ENCODE results near the gene MOB3B.

The MOB3B gene

DNA sequence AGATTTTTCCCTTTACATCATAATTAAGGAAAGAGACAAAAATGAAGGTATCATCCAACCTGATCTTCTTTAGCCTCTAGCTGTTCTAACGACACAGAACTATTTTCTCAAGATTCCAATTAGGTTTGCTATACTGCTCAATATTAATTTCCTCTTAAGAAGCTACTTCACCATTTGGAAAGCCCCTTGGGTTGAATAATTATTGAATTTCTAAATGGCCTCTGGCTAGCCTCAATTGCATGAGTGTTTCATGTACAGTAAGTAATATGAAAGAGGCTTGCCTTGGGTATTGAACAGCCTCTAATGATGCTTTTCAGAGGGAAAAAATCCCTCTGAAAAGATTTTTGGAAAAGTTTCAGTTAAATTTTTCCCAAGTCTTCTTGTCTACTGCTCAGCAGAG lies 3.7 kb upstream of the MOB3B start:
- H3K27ac ChIP-seq: no peak overlapping the region
- no peak overlapping the region for H3K4me3 ChIP-seq (ENCODE audit: low read depth in 1 of 2, low read length in 1 of 2)
- H3K9me3 ChIP-seq: no peaks in the 10 kb centered on the region
- H3K36me3 ChIP-seq: peaks cover 15% of the 10 kb centered on the region
- H3K27me3 ChIP-seq: peaks cover 32% of the 10 kb centered on the region
- TF ChIP-seq, protein P1, sequence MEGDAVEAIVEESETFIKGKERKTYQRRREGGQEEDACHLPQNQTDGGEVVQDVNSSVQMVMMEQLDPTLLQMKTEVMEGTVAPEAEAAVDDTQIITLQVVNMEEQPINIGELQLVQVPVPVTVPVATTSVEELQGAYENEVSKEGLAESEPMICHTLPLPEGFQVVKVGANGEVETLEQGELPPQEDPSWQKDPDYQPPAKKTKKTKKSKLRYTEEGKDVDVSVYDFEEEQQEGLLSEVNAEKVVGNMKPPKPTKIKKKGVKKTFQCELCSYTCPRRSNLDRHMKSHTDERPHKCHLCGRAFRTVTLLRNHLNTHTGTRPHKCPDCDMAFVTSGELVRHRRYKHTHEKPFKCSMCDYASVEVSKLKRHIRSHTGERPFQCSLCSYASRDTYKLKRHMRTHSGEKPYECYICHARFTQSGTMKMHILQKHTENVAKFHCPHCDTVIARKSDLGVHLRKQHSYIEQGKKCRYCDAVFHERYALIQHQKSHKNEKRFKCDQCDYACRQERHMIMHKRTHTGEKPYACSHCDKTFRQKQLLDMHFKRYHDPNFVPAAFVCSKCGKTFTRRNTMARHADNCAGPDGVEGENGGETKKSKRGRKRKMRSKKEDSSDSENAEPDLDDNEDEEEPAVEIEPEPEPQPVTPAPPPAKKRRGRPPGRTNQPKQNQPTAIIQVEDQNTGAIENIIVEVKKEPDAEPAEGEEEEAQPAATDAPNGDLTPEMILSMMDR (IDR thresholded peaks at IDR 0.05): no peak
- peaks cover 12 to 19% of the 10 kb centered on the region in 2 experiments for H3K4me1 ChIP-seq (ENCODE audit: control insufficient read depth in 1 of 2, insufficient read depth in 1 of 2, low read depth in 1 of 2, low read length in 1 of 2)

- Histone ChIP-seq H3K27me3 (peaks cover 44% of the 10 kb centered on the region), H3K36me3 (peaks cover 15% of the 10 kb centered on the region), H3K4me3 (ENCODE audit: low read depth in 1 of 2, low read length in 1 of 2) (no peak overlapping the region), H3K4me1 (ENCODE audit: control insufficient read depth in 1 of 2, insufficient read depth in 1 of 2, low read depth in 1 of 2, low read length in 1 of 2) (peaks cover 16 to 22% of the 10 kb centered on the region in 2 experiments), H3K9me3 (no peaks in the 10 kb centered on the region), H3K27ac (no peak overlapping the region)
- TF ChIP-seq, protein P1 (IDR thresholded peaks at IDR 0.05): no peak
Observed at GRCh38 chr9:27532046-27532445, 2.4 kb upstream of the MOB3B start.

DNA sequence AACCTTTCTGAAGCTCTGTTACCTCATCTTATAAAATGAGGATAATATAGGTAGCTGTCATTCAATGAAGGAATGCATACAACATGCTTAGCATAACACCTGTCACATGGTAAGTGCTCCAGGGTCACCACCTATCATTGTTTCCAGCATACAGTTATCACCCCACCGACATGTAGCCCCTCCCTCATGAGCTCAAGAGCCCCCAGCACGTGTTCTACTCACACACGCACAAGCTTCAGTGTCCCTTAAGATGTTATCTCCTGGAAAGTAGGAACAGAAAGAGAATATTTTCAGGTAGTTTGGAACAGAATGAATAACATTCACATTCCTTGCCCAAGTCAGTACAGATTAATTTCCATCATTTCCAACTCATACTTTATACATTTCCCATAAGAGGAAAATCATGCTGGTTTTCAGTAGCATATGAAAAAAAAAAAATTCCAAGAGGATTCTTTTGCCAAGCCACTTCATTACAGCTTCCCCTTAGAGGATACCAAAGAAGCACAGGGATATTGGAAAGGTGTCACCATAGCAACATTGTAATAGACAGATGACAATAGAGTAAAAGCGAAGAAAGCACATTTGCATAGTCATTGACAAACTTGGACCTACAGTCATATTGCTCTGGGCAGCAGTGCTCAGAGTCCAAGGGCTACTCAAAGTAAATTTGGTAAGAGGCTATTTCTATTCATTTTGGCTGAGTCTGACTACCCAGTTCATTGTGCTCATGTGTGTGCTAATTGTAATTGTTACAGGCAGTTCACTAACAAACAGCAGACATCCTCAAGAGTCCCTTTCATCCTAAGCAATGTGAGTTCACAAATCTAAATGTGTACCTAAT lies 1.5 kb upstream of the MOB3B start:
- H3K27ac ChIP-seq: no peak overlapping the region
- H3K4me3 ChIP-seq (ENCODE audit: low read depth in 1 of 2, low read length in 1 of 2): no peak overlapping the region
- no peaks in the 10 kb centered on the region for H3K9me3 ChIP-seq
- peaks cover 15% of the 10 kb centered on the region for H3K36me3 ChIP-seq
- peaks cover 16 to 22% of the 10 kb centered on the region in 2 experiments for H3K4me1 ChIP-seq (ENCODE audit: control insufficient read depth in 1 of 2, insufficient read depth in 1 of 2, low read depth in 1 of 2, low read length in 1 of 2)
- peaks cover 54% of the 10 kb centered on the region for H3K27me3 ChIP-seq
- TF ChIP-seq, protein P1 (IDR thresholded peaks at IDR 0.05): no peak

DNA sequence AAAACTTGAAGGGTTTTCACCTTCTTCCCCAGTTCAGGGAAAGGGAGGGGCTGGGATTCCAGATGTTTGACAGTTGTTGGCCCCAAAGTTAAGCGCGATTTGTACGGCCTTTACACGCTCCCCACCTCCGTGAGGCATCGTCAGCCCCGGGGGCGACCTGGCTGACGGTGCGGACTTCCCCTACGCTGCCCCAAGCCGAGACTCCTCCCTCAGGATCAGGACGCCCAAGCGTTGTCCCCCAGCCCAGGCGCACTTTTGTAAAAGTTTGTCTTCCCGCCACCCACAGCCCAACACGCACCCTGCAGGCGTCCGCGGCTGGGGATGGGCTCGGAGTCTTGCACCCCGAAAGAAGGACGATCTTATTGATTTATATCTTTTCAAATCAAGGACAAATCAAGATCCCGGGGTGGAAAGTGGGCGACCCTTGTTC lies 713 bp downstream of the MOB3B start:
- no peaks in the 10 kb centered on the region for H3K9me3 ChIP-seq
- peaks cover 61% of the 10 kb centered on the region for H3K27me3 ChIP-seq
- H3K4me3 ChIP-seq (ENCODE audit: low read depth in 1 of 2, low read length in 1 of 2): peak overlapping the region; percentile 59 to 65
- H3K36me3 ChIP-seq: no peaks in the 10 kb centered on the region
- H3K27ac ChIP-seq: no peak overlapping the region
- H3K4me1 ChIP-seq (ENCODE audit: control insufficient read depth in 1 of 2, insufficient read depth in 1 of 2, low read depth in 1 of 2, low read length in 1 of 2): peaks cover 16 to 17% of the 10 kb centered on the region in 2 experiments
- TF ChIP-seq, protein P1 (IDR thresholded peaks at IDR 0.05): no peak

- Histone ChIP-seq H3K4me1 (ENCODE audit: control insufficient read depth in 1 of 2, insufficient read depth in 1 of 2, low read depth in 1 of 2, low read length in 1 of 2) (peaks cover 16 to 17% of the 10 kb centered on the region in 2 experiments), H3K27me3 (peaks cover 61% of the 10 kb centered on the region), H3K4me3 (ENCODE audit: low read depth in 1 of 2, low read length in 1 of 2) (peak overlapping the region; percentile 59 to 65), H3K9me3 (no peaks in the 10 kb centered on the region), H3K36me3 (no peaks in the 10 kb centered on the region), H3K27ac (no peak overlapping the region)
- TF ChIP-seq, protein P1 (IDR thresholded peaks at IDR 0.05): no peak
Observed at GRCh38 chr9:27528076-27528885, 1.3 kb downstream of the MOB3B start.
